ENCODE data around the gene ECPAS.
"Not testable (repeated sequence)": the region's sequence is repeated elsewhere in the genome, so short reads cannot be mapped to it uniquely, and the experiment has no call there.

Gene ECPAS

GRCh38 chr9:111412280-111412679 is 71.9 kb downstream of the ECPAS start:
- no peak overlapping the region for H3K9ac ChIP-seq
- no peak overlapping the region for H3K4me3 ChIP-seq (ENCODE audit: low read depth, low read length)
- no peak overlapping the region for H3K27ac ChIP-seq

GRCh38 chr9:111411266-111411665 is 72.9 kb downstream of the ECPAS start:
- H3K36me3 ChIP-seq (ENCODE audit: control insufficient read depth, insufficient read depth, low read length), result no peaks in the 10 kb centered on the region
- H3K4me3 ChIP-seq (ENCODE audit: low read depth, low read length), result no peak overlapping the region
- no peak overlapping the region for H3K4me2 ChIP-seq (ENCODE audit: low read length)
- no peaks in the 10 kb centered on the region for H3K9me3 ChIP-seq (ENCODE audit: control insufficient read depth, low read length)
- no peak for TF ChIP-seq CTCF (IDR thresholded peaks at IDR 0.05)
- no peaks in the 10 kb centered on the region for H3K79me2 ChIP-seq
- no peak overlapping the region for H3K9ac ChIP-seq
- no peak overlapping the region for H3K27ac ChIP-seq
- no peak overlapping the region for H2AFZ ChIP-seq
- no peaks in the 10 kb centered on the region for H3K4me1 ChIP-seq
- no peaks in the 10 kb centered on the region for H3K27me3 ChIP-seq (ENCODE audit: control insufficient read depth, insufficient read depth, low read length)

More at GRCh38 chr9:111412280-111412679, 71.9 kb downstream of the ECPAS start:
- H2AFZ ChIP-seq, result no peak overlapping the region
- H3K4me2 ChIP-seq (ENCODE audit: low read length), result no peak overlapping the region
- no peaks in the 10 kb centered on the region for H3K4me1 ChIP-seq
- no peaks in the 10 kb centered on the region for H3K27me3 ChIP-seq (ENCODE audit: control insufficient read depth, insufficient read depth, low read length)
- H3K79me2 ChIP-seq, result no peaks in the 10 kb centered on the region
- H3K9me3 ChIP-seq (ENCODE audit: control insufficient read depth, low read length), result no peaks in the 10 kb centered on the region
- H3K36me3 ChIP-seq (ENCODE audit: control insufficient read depth, insufficient read depth, low read length), result no peaks in the 10 kb centered on the region
- no peak for TF ChIP-seq CTCF (IDR thresholded peaks at IDR 0.05)

- Histone ChIP-seq H3K4me2 (ENCODE audit: low read length) (no peak overlapping the region), H3K36me3 (ENCODE audit: control insufficient read depth, insufficient read depth, low read length) (no peaks in the 10 kb centered on the region), H3K9ac (no peak overlapping the region), H3K79me2 (no peaks in the 10 kb centered on the region), H2AFZ (no peak overlapping the region), H3K4me3 (ENCODE audit: low read depth, low read length) (no peak overlapping the region), H3K27ac (no peak overlapping the region), H3K9me3 (ENCODE audit: control insufficient read depth, low read length) (no peaks in the 10 kb centered on the region), H3K27me3 (ENCODE audit: control insufficient read depth, insufficient read depth, low read length) (no peaks in the 10 kb centered on the region), H3K4me1 (no peaks in the 10 kb centered on the region)
- TF ChIP-seq CTCF (IDR thresholded peaks at IDR 0.05), result no peak
Observed at GRCh38 chr9:111407813-111408212, 76.4 kb downstream of the ECPAS start.

GRCh38 chr9:111405701-111406100 is 78.5 kb downstream of the ECPAS start:
- no peaks in the 10 kb centered on the region for H3K4me1 ChIP-seq
- H3K27ac ChIP-seq, result no peak overlapping the region
- H3K36me3 ChIP-seq (ENCODE audit: control insufficient read depth, insufficient read depth, low read length), result no peaks in the 10 kb centered on the region
- no peaks in the 10 kb centered on the region for H3K9me3 ChIP-seq (ENCODE audit: control insufficient read depth, low read length)
- no peaks in the 10 kb centered on the region for H3K79me2 ChIP-seq
- no peak overlapping the region for H2AFZ ChIP-seq
- no peaks in the 10 kb centered on the region for H3K27me3 ChIP-seq (ENCODE audit: control insufficient read depth, insufficient read depth, low read length)
- TF ChIP-seq CTCF (IDR thresholded peaks at IDR 0.05), result no peak
- H3K4me3 ChIP-seq (ENCODE audit: low read depth, low read length), result no peak overlapping the region
- H3K9ac ChIP-seq, result no peak overlapping the region
- H3K4me2 ChIP-seq (ENCODE audit: low read length), result no peak overlapping the region

GRCh38 chr9:111401486-111401885 is 82.7 kb downstream of the ECPAS start:
- H3K9ac ChIP-seq; H3K79me2 ChIP-seq; H2AFZ ChIP-seq; H3K27ac ChIP-seq; H3K4me1 ChIP-seq; H3K4me3 ChIP-seq (ENCODE audit: low read depth, low read length); H3K36me3 ChIP-seq (ENCODE audit: control insufficient read depth, insufficient read depth, low read length); H3K9me3 ChIP-seq (ENCODE audit: control insufficient read depth, low read length); H3K4me2 ChIP-seq (ENCODE audit: low read length); H3K27me3 ChIP-seq (ENCODE audit: control insufficient read depth, insufficient read depth, low read length): not testable (repeated sequence)

Measured in parathyroid adenoma (tissue), 2 donors.